Ascending aorta (tissue), 2 donors: Measurements from ENCODE around the gene GANAB. TPM values are rescaled to one million over a fixed set of nuclear protein-coding genes. Genes with fewer than 3 reads are reported as not detected.
A peak's percentile ranks its signal among the peaks of the same experiment; 100 is the strongest.
"Not testable (repeated sequence)": the region's sequence is repeated elsewhere in the genome, so short reads cannot be mapped to it uniquely, and the experiment has no call there.

ENCODE experiments used
- DNase-seq, 2 donors: peaks; one replicate each; pipeline ENCODE4 v3.0.0-alpha.2; 2019; ENCODE audit warnings: low spot score in 2 of 2
- H3K27ac ChIP-seq, 2 donors: fragments of 200-600 bp; sonication (generic); one replicate each; pipeline ENCODE4 v1.5.1; 2016 to 2017; ENCODE audit warnings: mild to moderate bottlenecking in 1 of 2
- H3K27me3 ChIP-seq: fragments of 200-600 bp; sonication (generic); one replicate; pipeline ENCODE4 v1.5.1; 2017
- H3K36me3 ChIP-seq, 2 donors: fragments of 200-600 bp; sonication (generic); one replicate each; pipeline ENCODE4 v1.5.1; 2016
- H3K4me1 ChIP-seq, 2 donors: fragments of 200-600 bp; sonication (generic); one replicate each; pipeline ENCODE4 v1.5.1; 2016 to 2017; ENCODE audit warnings: mild to moderate bottlenecking in 1 of 2
- H3K4me3 ChIP-seq, 2 donors: fragments of 200-600 bp; sonication (generic); one replicate each; pipeline ENCODE4 v1.5.1; 2016 to 2017; ENCODE audit warnings: mild to moderate bottlenecking in 1 of 2
- H3K9me3 ChIP-seq, 2 donors: fragments of 200-600 bp; sonication (generic); one replicate each; pipeline ENCODE4 v1.5.1; 2016
- CTCF ChIP-seq, 3 experiments: fragments of 200-600 bp in 2 of 3; fragments of 450-650 bp in 1 of 3; sonication (generic) in 2 of 3; IDR thresholded peaks; one replicate each; pipeline ENCODE4 v1.5.1; 2016 to 2019; ENCODE audit warnings: antibody characterized with exemption in 3 of 3, mild to moderate bottlenecking in 1 of 3, moderate library complexity in 1 of 3
- intact Hi-C: fragments of 100-400 bp; cut with DNase I; formaldehyde crosslinking; loops from one replicate; pipeline ENCODE4 v1.15.1; 2023
- total RNA-seq: library from RNA; depleted of rRNA; stranded (reverse); fragments of >200 nt; gene quantifications from one replicate; pipeline ENCODE4 v1.1.0, GENCODE V29; 2016

The GANAB gene
- total RNA-seq, 1 donor from 2014 or later, result 326 TPM

GRCh38 chr11:62593434-62594044 is 52.9 kb downstream of the GANAB start:
- intact Hi-C loops, result loop anchor here (2.0 to 5.0 kb wide), 2 partner anchors 29 to 179 kb away; partner anchors contain the start of gene TAF6L
- Histone ChIP-seq H3K27me3 (no peaks in the 10 kb centered on the region), H3K4me1 (peaks cover 10 to 20% of the 10 kb centered on the region in 2 donors), H3K27ac (peak overlapping the region; percentile 95 to 96), H3K4me3 (no peak overlapping the region), H3K36me3 (peaks cover 55 to 56% of the 10 kb centered on the region in 2 donors), H3K9me3 (no peaks in the 10 kb centered on the region)
- TF ChIP-seq CTCF (IDR thresholded peaks at IDR 0.05), result peak; percentile 26 to 56 (median 29)
- peak in 1 of 2 donors; percentile 88 for DNase-seq

GRCh38 chr11:62592989-62593421 is 53.4 kb downstream of the GANAB start:
- Histone ChIP-seq H3K4me1 (peaks cover 10 to 20% of the 10 kb centered on the region in 2 donors), H3K27me3 (no peaks in the 10 kb centered on the region), H3K27ac (peak overlapping the region; percentile 95 to 96), H3K36me3 (peaks cover 55 to 56% of the 10 kb centered on the region in 2 donors), H3K9me3 (no peaks in the 10 kb centered on the region), H3K4me3 (no peak overlapping the region)
- no peak for TF ChIP-seq CTCF (IDR thresholded peaks at IDR 0.05)
- DNase-seq, result no peak
- intact Hi-C loops, result loop anchor here (2.0 to 5.0 kb wide), 2 partner anchors 30 to 179 kb away; partner anchors contain the start of gene TAF6L

DNA sequence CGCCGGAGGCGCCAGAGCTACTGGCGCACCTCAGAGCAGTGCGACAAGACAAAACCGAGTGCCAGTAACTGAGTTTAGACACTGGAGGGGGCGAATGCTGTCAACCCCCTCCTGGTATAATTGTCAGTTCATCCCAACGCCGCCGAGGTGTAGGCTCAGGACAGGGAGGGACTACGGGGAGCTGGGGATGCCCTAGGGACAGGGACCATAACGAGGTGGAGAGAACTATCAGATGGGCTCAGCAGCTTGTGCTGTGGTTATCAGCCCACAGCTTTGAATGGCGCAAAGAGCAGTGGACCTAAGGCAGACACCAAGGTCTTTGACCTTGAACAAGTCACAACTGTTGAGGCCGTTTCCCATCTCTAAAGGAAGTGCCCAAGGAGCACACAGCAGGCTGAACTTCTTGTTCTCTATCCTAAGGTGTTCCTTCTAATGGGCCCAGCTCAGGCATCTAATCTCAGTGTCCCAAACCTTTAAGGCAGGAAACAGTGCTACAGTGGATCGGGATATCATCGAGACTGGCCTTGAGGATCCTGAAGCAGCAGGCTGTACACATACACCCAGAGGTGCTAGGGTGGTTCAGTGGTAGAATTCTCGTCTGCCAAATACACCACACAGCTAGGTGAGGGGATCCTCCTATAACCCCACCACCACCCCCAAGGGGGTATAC is 54.1 kb downstream of the GANAB start:
- TF ChIP-seq CTCF (IDR thresholded peaks at IDR 0.05), result no peak
- H3K4me1 ChIP-seq, result peaks cover 10 to 20% of the 10 kb centered on the region in 2 donors
- intact Hi-C loops, result loop anchor here (2.0 to 5.0 kb wide), 2 partner anchors 31 to 180 kb away; partner anchors contain the start of gene TAF6L
- peaks cover 50% of the 10 kb centered on the region in 2 donors for H3K36me3 ChIP-seq
- no peaks in the 10 kb centered on the region for H3K9me3 ChIP-seq
- no peak for DNase-seq
- peak overlapping the region; percentile 68 to 86 for H3K4me3 ChIP-seq
- no peaks in the 10 kb centered on the region for H3K27me3 ChIP-seq
- peak overlapping the region; percentile 95 to 96 for H3K27ac ChIP-seq

DNA sequence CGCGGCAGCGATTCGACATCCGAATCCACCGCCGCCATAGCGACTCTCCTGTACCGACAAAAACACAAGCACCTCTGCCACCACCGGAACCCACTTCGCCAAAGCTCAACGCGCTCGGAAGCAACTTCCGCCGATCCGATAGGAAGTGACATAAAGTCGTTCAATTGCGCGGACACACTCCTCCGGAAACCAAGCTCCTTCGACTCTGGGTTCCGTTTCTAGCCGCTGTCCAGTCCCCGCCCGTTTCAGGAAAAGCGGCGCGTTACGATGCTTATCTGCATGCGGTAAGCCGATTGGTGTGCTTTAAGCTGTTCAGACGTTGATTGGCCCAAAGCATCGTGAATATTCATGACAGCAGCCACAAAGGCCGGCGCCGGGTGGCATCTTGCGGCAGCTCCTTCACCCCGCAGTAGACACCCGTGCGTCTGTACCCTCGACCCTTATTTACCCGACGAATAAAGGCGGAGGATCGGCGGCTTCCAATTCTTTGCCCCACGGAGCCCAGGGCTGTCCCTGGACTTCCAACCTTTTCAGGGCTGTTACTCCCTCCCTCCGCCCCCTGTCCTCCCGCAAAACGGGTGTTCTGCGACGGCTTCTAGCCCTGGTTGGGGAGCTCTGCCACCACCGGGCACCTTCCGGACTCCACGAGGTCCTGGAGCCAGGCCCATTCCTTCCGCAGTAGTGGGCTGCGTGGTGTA is 54.8 kb downstream of the GANAB start, which contains the start of gene TUT1:
Gene TUT1 (minus strand): TSS at position 76 of the 698 bp plus-strand sequence. CDS start 38 bp downstream, at position 38.
- no peak for TF ChIP-seq CTCF (IDR thresholded peaks at IDR 0.05)
- H3K27me3 ChIP-seq, result no peaks in the 10 kb centered on the region
- intact Hi-C loops, result loop anchor here (1.0 to 5.0 kb wide), 7 partner anchors 8 to 181 kb away; partner anchors contain the start of genes EML3, GANAB and TAF6L
- DNase-seq, result peak; percentile 92 to 99
- H3K36me3 ChIP-seq, result peaks cover 45 to 46% of the 10 kb centered on the region in 2 donors
- no peaks in the 10 kb centered on the region for H3K9me3 ChIP-seq
- H3K4me3 ChIP-seq, result peak within 1 kb of the TSS; percentile 68 to 86
- H3K4me1 ChIP-seq, result peaks cover 10 to 20% of the 10 kb centered on the region in 2 donors
- H3K27ac ChIP-seq, result peak within 1 kb of the TSS; percentile 95 to 96

GRCh38 chr11:62588966-62589637 is 57.3 kb downstream of the GANAB start:
- peaks cover 34 to 35% of the 10 kb centered on the region in 2 donors for H3K36me3 ChIP-seq

GRCh38 chr11:62585356-62585755 is 61.1 kb downstream of the GANAB start:
- H3K27me3 ChIP-seq, DNase-seq, H3K4me1 ChIP-seq, H3K4me3 ChIP-seq, H3K27ac ChIP-seq, intact Hi-C loops, H3K9me3 ChIP-seq: not testable (repeated sequence)
- peaks cover 42 to 47% of the 10 kb centered on the region in 2 donors for H3K36me3 ChIP-seq

More at GRCh38 chr11:62588966-62589637, 57.3 kb downstream of the GANAB start:
- Histone ChIP-seq H3K4me1 (peaks cover 10 to 20% of the 10 kb centered on the region in 2 donors), H3K4me3 (no peak overlapping the region), H3K27ac (no peak overlapping the region), H3K27me3 (no peaks in the 10 kb centered on the region), H3K9me3 (no peaks in the 10 kb centered on the region)
- no peak for DNase-seq
- intact Hi-C loops, result no loop called here
- no peak for TF ChIP-seq CTCF (IDR thresholded peaks at IDR 0.05)

DNA sequence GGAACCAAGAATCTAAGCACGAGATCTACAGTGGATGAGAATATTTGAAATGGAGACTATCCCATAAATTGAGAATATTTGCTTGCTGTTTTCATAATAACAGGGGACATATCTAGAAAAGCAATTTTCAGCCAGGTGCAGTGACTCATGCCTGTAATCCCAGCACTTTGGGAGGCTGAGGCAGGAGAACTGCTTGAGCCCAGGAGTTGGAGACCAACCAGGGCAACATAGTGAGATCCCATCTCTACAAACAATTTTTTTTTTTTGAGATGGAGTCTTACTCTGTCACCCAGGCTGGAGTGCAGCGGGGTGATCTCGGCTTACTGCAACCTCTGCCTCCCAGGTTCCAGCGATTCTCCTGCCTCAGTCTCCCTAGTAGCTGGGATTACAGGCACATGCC is 64.7 kb downstream of the GANAB start:
- H3K27me3 ChIP-seq, H3K9me3 ChIP-seq, H3K4me3 ChIP-seq, H3K4me1 ChIP-seq, intact Hi-C loops, DNase-seq, H3K27ac ChIP-seq: not testable (repeated sequence)
- H3K36me3 ChIP-seq, result peaks cover 40 to 54% of the 10 kb centered on the region in 2 donors
